ENCODE measurements around the gene PI4K2A.

PI4K2A gene

GRCh38 chr10:97640174-97640867, at the start of gene PI4K2A:
PI4K2A (plus strand) TSS chr10:97640671; CDS start chr10:97640743, 72 bp downstream.
- DNase-seq, result peak; percentile 99

GRCh38 chr10:97590748-97591495, 49.5 kb upstream of the PI4K2A start:
- no peak for DNase-seq

GRCh38 chr10:97593421-97593820, 47.0 kb upstream of the PI4K2A start:
- no peak for DNase-seq

- DNase-seq, result no peak
These were observed 44.1 kb upstream of the PI4K2A start for GRCh38 chr10:97596101-97597082.

- DNase-seq, result no peak
These were observed 42.7 kb upstream of the PI4K2A start for GRCh38 chr10:97597778-97598177.

- DNase-seq, result no peak
These were observed 41.8 kb upstream of the PI4K2A start for GRCh38 chr10:97598407-97599271.

DNA sequence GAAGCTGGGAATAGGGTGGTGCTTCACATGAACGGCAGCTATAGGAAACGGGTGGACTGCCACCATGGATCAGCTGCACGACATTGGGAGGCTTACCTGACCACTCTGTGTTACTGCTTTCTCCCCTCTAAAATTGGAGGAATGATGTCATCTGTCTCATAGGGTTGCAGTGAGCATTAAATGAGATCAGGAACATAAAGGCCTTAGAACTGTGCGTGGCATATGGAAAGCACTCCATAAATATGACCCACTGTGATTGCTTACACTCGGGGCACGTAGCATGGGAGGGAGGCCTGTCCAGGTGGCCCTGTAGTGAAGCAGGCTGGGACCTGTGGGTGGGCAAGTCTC, 41.2 kb upstream of the PI4K2A start:
- no peak for DNase-seq

DNA sequence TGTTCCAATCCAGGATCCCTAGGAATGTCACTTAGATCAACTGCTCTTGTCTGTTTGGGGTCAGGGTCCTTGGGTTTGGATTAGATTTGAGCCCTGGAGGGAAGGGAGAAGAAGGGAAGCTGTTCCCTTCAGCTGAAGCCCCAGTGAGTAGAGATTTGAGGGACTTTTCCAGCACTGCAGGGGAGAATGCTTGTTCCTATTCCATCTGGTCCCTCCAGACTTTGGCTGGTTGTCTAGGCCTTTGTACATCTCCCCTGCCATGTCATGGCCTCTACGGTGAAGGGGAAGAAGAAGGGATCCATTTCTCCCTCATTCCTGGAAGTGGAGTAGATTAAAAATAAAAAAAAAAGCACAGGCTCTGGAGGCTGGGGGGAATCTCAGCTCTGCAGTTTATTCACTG, 39.9 kb upstream of the PI4K2A start:
- no peak for DNase-seq

- no peak for DNase-seq
These were observed 38.9 kb upstream of the PI4K2A start for GRCh38 chr10:97601268-97602215.

- DNase-seq, result no peak
These were observed 33.3 kb upstream of the PI4K2A start for GRCh38 chr10:97607095-97607636.

DNA sequence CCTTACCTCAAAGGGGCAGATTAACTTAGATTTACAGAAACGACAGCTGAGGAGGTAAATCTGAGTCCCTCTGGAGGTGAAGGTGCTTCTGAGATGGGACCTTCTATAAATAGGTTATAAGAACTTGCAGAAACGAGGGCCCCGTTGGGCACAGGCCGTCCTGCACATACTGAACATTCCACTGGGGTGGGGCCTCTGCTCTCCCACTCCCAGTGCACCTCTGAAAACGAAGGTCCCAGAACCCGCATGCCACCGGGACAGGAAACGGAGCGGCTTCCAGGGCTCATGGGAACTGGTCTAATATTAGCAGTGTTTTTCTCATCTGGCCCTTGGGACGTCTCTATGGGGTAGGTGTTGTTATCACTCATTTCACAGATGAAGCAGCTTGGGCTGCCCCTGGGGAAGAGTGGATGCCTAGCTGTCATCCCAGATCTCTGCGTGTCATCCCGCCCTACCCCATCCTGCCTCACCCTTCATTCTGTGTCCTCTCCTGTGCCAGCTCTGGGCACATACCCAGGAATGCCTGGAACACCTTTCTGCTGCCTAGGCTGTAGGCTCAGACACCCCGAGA, 31.4 kb upstream of the PI4K2A start:
- DNase-seq, result no peak

GRCh38 chr10:97611473-97611872, 29.0 kb upstream of the PI4K2A start:
- no peak for DNase-seq

DNA sequence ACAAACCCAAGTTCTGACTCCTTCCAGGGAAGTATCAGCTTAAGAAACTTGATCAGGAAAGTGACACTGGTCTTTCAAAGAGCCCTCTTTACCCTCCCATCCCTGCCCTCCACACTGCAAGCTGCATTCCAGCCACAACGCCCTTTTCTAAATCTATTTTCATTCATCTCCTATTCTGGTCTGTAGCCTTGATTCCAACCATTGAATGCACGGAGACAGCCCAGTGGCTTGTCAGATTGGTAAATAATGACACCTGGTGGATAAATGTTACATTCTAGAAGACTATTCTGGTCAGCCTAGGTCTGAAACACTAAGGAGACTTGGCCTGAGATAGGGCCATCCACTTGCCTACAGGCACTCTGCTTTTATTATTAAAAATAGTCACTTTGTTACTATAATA, 28.1 kb upstream of the PI4K2A start:
- peak; percentile 4 for DNase-seq

GRCh38 chr10:97618285-97618684, 22.2 kb upstream of the PI4K2A start:
- DNase-seq, result no peak

- no peak for DNase-seq
These were observed 21.7 kb upstream of the PI4K2A start for GRCh38 chr10:97618733-97619132.

DNA sequence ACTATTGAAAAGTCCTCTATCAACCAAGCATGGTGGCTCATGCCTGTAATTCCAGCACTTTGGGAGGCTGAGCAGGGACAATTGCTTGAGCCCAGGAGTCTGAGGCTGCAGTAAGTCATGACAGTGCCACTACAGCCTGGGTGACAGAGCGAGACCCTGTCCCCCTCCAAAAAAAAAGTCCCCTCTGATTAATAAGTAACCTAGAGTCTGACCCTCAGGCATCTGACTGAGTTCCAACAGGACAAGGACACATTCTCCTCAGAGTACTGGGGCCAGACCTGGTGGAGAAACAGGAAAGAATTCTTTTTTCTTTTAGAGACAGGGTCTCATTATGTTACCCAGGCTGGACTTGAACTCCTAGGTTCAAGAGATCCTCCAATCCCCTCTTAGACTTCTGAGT, 17.2 kb upstream of the PI4K2A start:
- DNase-seq, result no peak

GRCh38 chr10:97627731-97628130, 12.7 kb upstream of the PI4K2A start:
- no peak for DNase-seq

GRCh38 chr10:97628228-97628627, 12.2 kb upstream of the PI4K2A start:
- no peak for DNase-seq

DNA sequence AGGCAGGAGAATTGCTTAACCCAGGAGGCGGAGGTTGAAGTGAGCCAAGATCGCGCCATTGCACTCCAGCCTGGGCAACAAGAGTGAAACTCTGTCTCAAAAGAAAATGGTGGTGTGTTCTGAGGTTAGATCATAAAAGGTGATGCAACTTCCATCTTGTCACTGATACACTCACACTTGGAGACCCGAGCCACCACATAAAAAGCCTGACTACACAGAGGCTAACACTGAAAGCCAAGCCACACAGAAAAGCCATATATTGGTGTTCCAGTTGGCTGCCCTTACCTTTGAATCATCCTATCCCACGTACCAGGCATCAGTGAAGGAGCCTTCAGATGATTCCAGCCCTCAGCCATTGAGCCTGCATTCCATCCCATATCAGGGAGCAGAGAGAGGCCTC, 11.2 kb upstream of the PI4K2A start:
- DNase-seq, result no peak

DNA sequence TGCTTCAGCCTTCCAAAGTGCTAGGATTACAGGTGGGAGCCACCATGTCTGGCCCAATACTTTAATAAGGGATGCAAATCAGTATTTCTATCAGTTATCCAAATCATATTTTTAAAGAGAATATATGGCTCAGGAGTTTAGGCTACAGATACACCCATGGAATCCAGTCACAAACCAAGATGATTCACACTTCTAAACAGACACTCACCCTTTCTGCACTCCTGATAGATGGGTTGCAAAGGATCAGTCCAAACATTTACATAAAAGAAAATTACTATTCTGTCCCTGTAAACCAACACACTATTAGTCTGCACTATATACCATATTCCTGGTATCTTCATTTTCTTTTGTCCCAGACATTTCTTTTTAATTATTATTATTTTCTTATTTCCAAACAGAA, 9.4 kb upstream of the PI4K2A start:
- DNase-seq, result no peak

Data from NCI-H146 (cell line).